Measurements from ENCODE around the gene CGB7.

DNA sequence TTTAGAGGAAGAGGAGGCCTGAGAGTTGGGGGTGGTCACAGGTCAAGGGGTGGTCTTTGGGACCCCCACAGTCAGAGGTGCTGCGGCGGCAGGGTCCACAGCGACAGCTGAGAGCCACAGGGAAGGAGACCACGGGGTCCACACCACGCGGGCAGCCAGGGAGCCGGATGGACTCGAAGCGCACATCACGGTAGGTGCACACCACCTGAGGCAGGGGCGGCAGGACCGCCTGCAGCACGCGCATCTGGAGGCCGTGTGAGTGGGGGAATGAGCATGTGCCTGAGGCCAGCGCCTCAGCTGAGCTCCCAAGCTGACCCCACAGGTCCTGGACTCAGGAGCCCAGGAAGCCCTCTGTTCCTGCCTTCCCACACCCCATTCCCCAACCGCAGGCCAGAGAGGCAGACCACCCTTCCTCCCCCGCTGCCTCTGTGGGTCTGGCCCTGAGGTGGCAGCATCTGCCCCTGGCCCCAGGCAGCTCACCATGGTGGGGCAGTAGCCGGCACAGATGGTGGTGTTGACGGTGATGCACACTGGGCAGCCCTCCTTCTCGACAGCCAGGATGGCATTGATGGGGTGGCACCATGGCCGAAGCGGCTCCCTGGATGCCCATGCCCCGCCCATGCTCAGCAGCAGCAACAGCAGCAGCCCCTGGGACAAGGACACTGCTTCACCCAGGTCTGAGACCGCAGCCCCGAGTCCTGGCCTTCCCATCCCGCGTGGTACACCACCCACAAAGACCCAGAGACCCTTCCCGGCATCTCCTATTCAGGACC lies 41.3 kb downstream of the CGB7 start:
- TF ChIP-seq EZH2 (IDR thresholded peaks at IDR 0.05; ENCODE audit: borderline replicate concordance, low read length) = no peak
- TF ChIP-seq, protein P1, sequence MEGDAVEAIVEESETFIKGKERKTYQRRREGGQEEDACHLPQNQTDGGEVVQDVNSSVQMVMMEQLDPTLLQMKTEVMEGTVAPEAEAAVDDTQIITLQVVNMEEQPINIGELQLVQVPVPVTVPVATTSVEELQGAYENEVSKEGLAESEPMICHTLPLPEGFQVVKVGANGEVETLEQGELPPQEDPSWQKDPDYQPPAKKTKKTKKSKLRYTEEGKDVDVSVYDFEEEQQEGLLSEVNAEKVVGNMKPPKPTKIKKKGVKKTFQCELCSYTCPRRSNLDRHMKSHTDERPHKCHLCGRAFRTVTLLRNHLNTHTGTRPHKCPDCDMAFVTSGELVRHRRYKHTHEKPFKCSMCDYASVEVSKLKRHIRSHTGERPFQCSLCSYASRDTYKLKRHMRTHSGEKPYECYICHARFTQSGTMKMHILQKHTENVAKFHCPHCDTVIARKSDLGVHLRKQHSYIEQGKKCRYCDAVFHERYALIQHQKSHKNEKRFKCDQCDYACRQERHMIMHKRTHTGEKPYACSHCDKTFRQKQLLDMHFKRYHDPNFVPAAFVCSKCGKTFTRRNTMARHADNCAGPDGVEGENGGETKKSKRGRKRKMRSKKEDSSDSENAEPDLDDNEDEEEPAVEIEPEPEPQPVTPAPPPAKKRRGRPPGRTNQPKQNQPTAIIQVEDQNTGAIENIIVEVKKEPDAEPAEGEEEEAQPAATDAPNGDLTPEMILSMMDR (conservative IDR thresholded peaks at IDR 0.05 in 1 of 2, IDR thresholded peaks at IDR 0.05 in 1 of 2; ENCODE audit: extremely low read depth in 1 of 2, insufficient read depth in 1 of 2, low read depth in 1 of 2, low read length in 2 of 2) = no peak

Measured in mammary epithelial cell (primary cell).